Neural cell (in vitro differentiated cells): ENCODE results near the gene GLYATL3.

Experiments
- CTCF ChIP-seq: fragments of 450-650 bp; IDR thresholded peaks from 2 replicates; pipeline ENCODE4 v1.5.1; 2014; ENCODE audit warnings: antibody characterized with exemption, mild to moderate bottlenecking, moderate library complexity; ENCODE audit not compliant: poor library complexity, severe bottlenecking
- EP300 ChIP-seq: fragments of 450-650 bp; conservative IDR thresholded peaks from 2 replicates; pipeline ENCODE4 v1.6.1; 2014; ENCODE audit warnings: antibody characterized with exemption, mild to moderate bottlenecking, moderate library complexity; ENCODE audit not compliant: poor library complexity, severe bottlenecking
- EZH2 ChIP-seq: fragments of 200-600, 300-800 bp; shearing (Covaris generic), sonication (generic); IDR thresholded peaks from 2 replicates; pipeline ENCODE4 v1.6.1; 2014; ENCODE audit warnings: antibody characterized with exemption, low read length, borderline replicate concordance, mild to moderate bottlenecking; ENCODE audit not compliant: insufficient read depth, poor library complexity, severe bottlenecking
- POLR2AphosphoS5 ChIP-seq: IDR thresholded peaks from 2 replicates; pipeline ENCODE4 v1.6.1; 2012
- RAD21 ChIP-seq: fragments of 450-650 bp; conservative IDR thresholded peaks from 2 replicates; pipeline ENCODE4 v1.6.1; 2014; ENCODE audit warnings: antibody characterized with exemption, mild to moderate bottlenecking, moderate library complexity
- REST ChIP-seq: IDR thresholded peaks from 2 replicates; pipeline ENCODE4 v1.6.1; 2012; ENCODE audit warnings: borderline replicate concordance
- SMC3 ChIP-seq: fragments of 450-650 bp; conservative IDR thresholded peaks from 2 replicates; pipeline ENCODE4 v1.6.1; 2014; ENCODE audit warnings: antibody characterized with exemption, mild to moderate bottlenecking, moderate library complexity; ENCODE audit not compliant: poor library complexity
- TAF1 ChIP-seq: IDR thresholded peaks from 2 replicates; pipeline ENCODE4 v1.6.1; 2012; ENCODE audit warnings: low read depth

GRCh38 chr6:49522710-49523593 is 23.2 kb downstream of the GLYATL3 start:
- no peak for TF ChIP-seq CTCF
- TF ChIP-seq RAD21, result no peak
- no peak for TF ChIP-seq POLR2AphosphoS5
- no peak for TF ChIP-seq REST
- TF ChIP-seq TAF1, result no peak
- no peak for TF ChIP-seq EZH2
- TF ChIP-seq EP300, result no peak
- no peak for TF ChIP-seq SMC3
